Activated CD4-positive, alpha-beta T cell treated with anti-CD3 and anti-CD28 coated beads for 24 hours (primary cell): ENCODE data around the gene MAD2L2.

ENCODE experiments used
- DNase-seq, 2 donors: peaks; one replicate each; pipeline ENCODE4 v3.0.0-alpha.2; 2020; ENCODE audit warnings: low read depth in 2 of 2

MAD2L2 gene

GRCh38 chr1:11629184-11630016 lies 51.5 kb downstream of the MAD2L2 start:
- no peak for DNase-seq

GRCh38 chr1:11628767-11629166 lies 52.2 kb downstream of the MAD2L2 start:
- no peak for DNase-seq

GRCh38 chr1:11626551-11626950 lies 54.4 kb downstream of the MAD2L2 start:
- no peak for DNase-seq
